IMR-90 (cell line): ENCODE measurements around the gene CFP.

ENCODE experiments used
- BHLHE40 ChIP-seq: fragments of 150-350 bp; IDR thresholded peaks from 2 replicates; pipeline ENCODE4 v1.6.1; 2016; ENCODE audit warnings: mild to moderate bottlenecking, low read depth, low read length
- CEBPB ChIP-seq: IDR thresholded peaks from 2 replicates; pipeline ENCODE4 v1.6.1; 2012; ENCODE audit warnings: low read depth, low read length, improper control_type of control experiment
- CTCF ChIP-seq: conservative IDR thresholded peaks from 2 replicates; pipeline ENCODE4 v1.5.1; 2012; ENCODE audit warnings: mild to moderate bottlenecking, low read depth, low read length, improper control_type of control experiment
- MAFK ChIP-seq: IDR thresholded peaks from 2 replicates; pipeline ENCODE4 v1.6.1; 2012; ENCODE audit warnings: low read depth, low read length, improper control_type of control experiment
- MXI1 ChIP-seq: IDR thresholded peaks from 2 replicates; pipeline ENCODE4 v1.6.1; 2012; ENCODE audit warnings: low read depth, mild to moderate bottlenecking, low read length, moderate library complexity, borderline replicate concordance
- POLR2A ChIP-seq: IDR thresholded peaks from 2 replicates; pipeline ENCODE4 v1.6.1; 2012; ENCODE audit warnings: mild to moderate bottlenecking, low read depth, low read length
- RFX5 ChIP-seq: IDR thresholded peaks from 2 replicates; pipeline ENCODE4 v1.8.0; 2012; ENCODE audit warnings: low read depth, mild to moderate bottlenecking, low read length, moderate library complexity

GRCh38 chrX:47611489-47611888 is 18.2 kb downstream of the CFP start:
- TF ChIP-seq CTCF (no peak), CEBPB (peak; percentile 61; the same call in 1 of the 2 replicates), POLR2A (no peak), MXI1 (no peak), BHLHE40 (no peak), MAFK (no peak), RFX5 (no peak)
